ENCODE measurements around the gene XPO6.

Gene XPO6

GRCh38 chr16:28062847-28063521, 148.8 kb downstream of the XPO6 start:
- no peak for DNase-seq (ENCODE audit: low spot score)

- no peak for DNase-seq (ENCODE audit: low spot score)
Measured at GRCh38 chr16:28062261-28062846, 149.4 kb downstream of the XPO6 start.

- no peak for DNase-seq (ENCODE audit: low spot score)
Measured at GRCh38 chr16:28061352-28062101, 150.2 kb downstream of the XPO6 start.

- no peak for DNase-seq (ENCODE audit: low spot score)
Measured at GRCh38 chr16:28059841-28060575, 151.8 kb downstream of the XPO6 start.

GRCh38 chr16:28058839-28059589, 152.8 kb downstream of the XPO6 start:
- DNase-seq (ENCODE audit: low spot score): no peak

- DNase-seq (ENCODE audit: low spot score): no peak
Measured at GRCh38 chr16:28057949-28058348, 153.8 kb downstream of the XPO6 start.

GRCh38 chr16:28053461-28053860, 158.3 kb downstream of the XPO6 start:
- DNase-seq (ENCODE audit: low spot score): no peak

GRCh38 chr16:28052274-28053128, 159.3 kb downstream of the XPO6 start:
- DNase-seq (ENCODE audit: low spot score): no peak

GRCh38 chr16:28051486-28051885, 160.3 kb downstream of the XPO6 start:
- no peak for DNase-seq (ENCODE audit: low spot score)
